MCF 10A (cell line): Measurements from ENCODE around the gene SBNO1. TPM values are rescaled to one million over a fixed set of nuclear protein-coding genes. Genes with fewer than 3 reads are reported as not detected.
A peak's percentile ranks its signal among the peaks of the same experiment; 100 is the strongest.

Experiments
- BruUV-seq: library from RNA; stranded (reverse); fragments of 400-500 nt; replicated peaks from 2 replicates; lab custom pipeline; 2021; lab: Mats Ljungman, UMichigan
- CTCF ChIA-PET: fragments of 300-600 bp; sonication (Branson Sonifier 250); formaldehyde crosslinking; extraction: SDS; loops from one replicate; lab custom pipeline; 2021; ENCODE audit warnings: antibody characterized with exemption, inconsistent platforms; lab: Yijun Ruan, JAX
- POLR2A ChIA-PET: fragments of 300-600, 350-650 bp; sonication (Branson Sonifier 250); formaldehyde crosslinking; extraction: SDS; loops from one replicate; lab custom pipeline; 2020; ENCODE audit warnings: antibody characterized with exemption, inconsistent platforms; lab: Yijun Ruan, JAX
- DNase-seq: peaks from one replicate; pipeline ENCODE4 v3.0.0-alpha.2; 2018; ENCODE audit not compliant: unreplicated experiment
- H3K27ac Mint-ChIP-seq: one replicate; pipeline ENCODE4 v1.8.0; 2022; ENCODE audit warnings: mild to moderate bottlenecking, low read depth, mixed read lengths; ENCODE audit not compliant: unreplicated experiment
- H3K27me3 Mint-ChIP-seq: one replicate; pipeline ENCODE4 v1.8.0; 2022; ENCODE audit warnings: mixed read lengths; ENCODE audit not compliant: insufficient read depth, unreplicated experiment
- H3K36me3 Mint-ChIP-seq: one replicate; pipeline ENCODE4 v1.8.0; 2022; ENCODE audit warnings: mild to moderate bottlenecking, moderate library complexity, mixed read lengths; ENCODE audit not compliant: insufficient read depth, unreplicated experiment
- H3K4me1 Mint-ChIP-seq: one replicate; pipeline ENCODE4 v1.8.0; 2022; ENCODE audit warnings: mixed read lengths; ENCODE audit not compliant: insufficient read depth, unreplicated experiment
- H3K4me3 Mint-ChIP-seq: one replicate; pipeline ENCODE4 v1.8.0; 2022; ENCODE audit warnings: mild to moderate bottlenecking, moderate library complexity, mixed read lengths; ENCODE audit not compliant: unreplicated experiment
- H3K9me3 Mint-ChIP-seq: one replicate; pipeline ENCODE4 v1.8.0; 2022; ENCODE audit warnings: mixed read lengths; ENCODE audit not compliant: unreplicated experiment
- intact Hi-C: fragments of 100-400 bp; cut with micrococcal nuclease; formaldehyde crosslinking; loops from 2 replicates; pipeline ENCODE4 v1.14.1; 2022
- total RNA-seq: library from RNA; stranded (reverse); gene quantifications from 2 replicates; pipeline ENCODE4 v1.2.3, GENCODE V29; 2022
- TF ChIP-seq, protein P1 (sequence below): fragments of 200-600 bp; IDR thresholded peaks from one replicate; pipeline ENCODE4 v1.8.0; 2022; ENCODE audit warnings: antibody characterized with exemption, mild to moderate bottlenecking; ENCODE audit not compliant: unreplicated experiment

SBNO1 gene
- total RNA-seq, 1 experiment from 2014 or later: 30.3 TPM

GRCh38 chr12:123395236-123395635 is 30.6 kb upstream of the SBNO1 start:
- ChIA-PET CTCF (interaction anchor here (1.1 kb wide), 1 partner anchor 186 kb away, joined by 3 read pairs; no protein-coding TSS in a partner anchor), POLR2A (interaction anchor here (1.1 kb wide), 1 partner anchor 11 kb away, joined by 3 read pairs; the partner anchor contains the start of gene KMT5A)
- H3K9me3 Mint-ChIP-seq: no peaks in the 10 kb centered on the region
- H3K4me3 Mint-ChIP-seq: no peak overlapping the region
- peak overlapping the region; percentile 57 for H3K27ac Mint-ChIP-seq
- peaks cover 6% of the 10 kb centered on the region for H3K4me1 Mint-ChIP-seq
- TF ChIP-seq, protein P1, sequence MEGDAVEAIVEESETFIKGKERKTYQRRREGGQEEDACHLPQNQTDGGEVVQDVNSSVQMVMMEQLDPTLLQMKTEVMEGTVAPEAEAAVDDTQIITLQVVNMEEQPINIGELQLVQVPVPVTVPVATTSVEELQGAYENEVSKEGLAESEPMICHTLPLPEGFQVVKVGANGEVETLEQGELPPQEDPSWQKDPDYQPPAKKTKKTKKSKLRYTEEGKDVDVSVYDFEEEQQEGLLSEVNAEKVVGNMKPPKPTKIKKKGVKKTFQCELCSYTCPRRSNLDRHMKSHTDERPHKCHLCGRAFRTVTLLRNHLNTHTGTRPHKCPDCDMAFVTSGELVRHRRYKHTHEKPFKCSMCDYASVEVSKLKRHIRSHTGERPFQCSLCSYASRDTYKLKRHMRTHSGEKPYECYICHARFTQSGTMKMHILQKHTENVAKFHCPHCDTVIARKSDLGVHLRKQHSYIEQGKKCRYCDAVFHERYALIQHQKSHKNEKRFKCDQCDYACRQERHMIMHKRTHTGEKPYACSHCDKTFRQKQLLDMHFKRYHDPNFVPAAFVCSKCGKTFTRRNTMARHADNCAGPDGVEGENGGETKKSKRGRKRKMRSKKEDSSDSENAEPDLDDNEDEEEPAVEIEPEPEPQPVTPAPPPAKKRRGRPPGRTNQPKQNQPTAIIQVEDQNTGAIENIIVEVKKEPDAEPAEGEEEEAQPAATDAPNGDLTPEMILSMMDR: no peak
- BruUV-seq: no TSS peak
- intact Hi-C loops: no loop called here
- H3K27me3 Mint-ChIP-seq: no peaks in the 10 kb centered on the region
- H3K36me3 Mint-ChIP-seq: peaks cover 85% of the 10 kb centered on the region
- no peak for DNase-seq

DNA sequence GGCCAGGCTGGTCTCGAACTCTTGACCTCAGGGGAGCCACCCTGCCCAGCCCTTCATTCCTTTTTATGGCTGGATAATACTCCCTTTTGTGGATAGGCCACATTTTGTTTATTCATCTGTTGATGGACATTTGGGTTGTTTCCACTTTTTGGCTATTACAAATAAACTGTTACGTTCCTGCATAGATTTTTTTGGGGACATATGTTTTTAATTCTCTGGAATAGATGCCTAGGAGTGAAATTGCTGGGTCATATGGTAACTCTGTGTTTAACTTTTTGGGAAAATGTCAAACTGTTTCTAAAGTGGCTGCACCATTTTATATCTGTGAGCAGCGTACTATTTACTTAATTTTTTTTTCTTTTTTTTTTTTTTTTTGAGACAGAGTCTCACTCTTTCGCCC is 29.1 kb upstream of the SBNO1 start:
- CTCF ChIA-PET: no interaction called here
- Mint-ChIP-seq H3K36me3 (peaks cover 80% of the 10 kb centered on the region), H3K9me3 (no peaks in the 10 kb centered on the region), H3K27ac (no peak overlapping the region), H3K27me3 (no peaks in the 10 kb centered on the region), H3K4me1 (peaks cover 9% of the 10 kb centered on the region), H3K4me3 (no peak overlapping the region)
- BruUV-seq: no TSS peak
- TF ChIP-seq, protein P1: no peak
- intact Hi-C loops: no loop called here
- no peak for DNase-seq
- POLR2A ChIA-PET: no interaction called here

DNA sequence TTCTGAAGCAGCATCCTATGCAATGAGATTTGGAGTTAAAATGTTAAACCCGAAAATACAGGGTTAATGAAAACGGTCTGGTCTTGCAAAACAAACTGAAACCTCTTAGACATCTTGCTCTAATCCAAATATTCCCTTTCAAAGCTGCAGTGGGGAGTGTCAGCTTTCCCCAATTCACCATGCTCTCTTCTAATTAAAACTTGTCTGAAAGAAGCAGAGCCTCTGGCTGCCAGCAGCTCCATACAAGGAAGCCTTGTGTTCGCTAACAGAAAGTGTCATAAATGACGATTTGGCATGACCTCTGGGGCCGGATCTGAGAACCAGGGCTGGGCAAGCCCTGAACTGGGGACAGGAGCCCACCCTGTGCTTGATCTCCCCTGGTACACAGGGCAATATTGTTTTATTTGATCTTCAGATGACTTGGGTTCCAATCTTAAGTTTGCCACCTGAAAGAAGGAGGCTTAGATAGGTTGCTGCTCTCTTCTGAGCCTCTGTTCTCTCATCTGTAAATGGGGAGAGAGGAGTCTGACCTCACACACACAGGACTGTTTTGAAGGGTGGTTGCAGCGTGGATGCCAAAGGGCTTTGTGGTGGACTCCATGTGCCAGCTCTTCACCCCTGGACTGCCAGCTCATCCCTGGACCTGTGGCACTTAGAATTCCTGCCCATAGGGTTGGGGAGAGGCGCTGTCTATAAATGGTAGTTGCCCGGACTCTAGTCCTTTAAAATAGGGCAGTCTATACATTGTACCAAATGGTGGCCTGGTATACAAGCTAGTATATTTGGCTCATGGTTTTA is 27.1 kb upstream of the SBNO1 start:
- BruUV-seq: no TSS peak
- Mint-ChIP-seq H3K27ac (no peak overlapping the region), H3K9me3 (no peaks in the 10 kb centered on the region), H3K4me3 (no peak overlapping the region), H3K4me1 (peaks cover 21% of the 10 kb centered on the region), H3K27me3 (no peaks in the 10 kb centered on the region), H3K36me3 (peaks cover 63% of the 10 kb centered on the region)
- DNase-seq: no peak
- ChIA-PET CTCF (interaction anchor here (0.6 to 1.0 kb wide), 2 partner anchors 10 to 202 kb away, joined by 3 read pairs; no protein-coding TSS in a partner anchor), POLR2A (interaction anchor here (0.6 to 1.7 kb wide), 12 partner anchors 19 to 211 kb away, joined by 3 to 6 read pairs (median 3); partner anchors contain the start of genes DDX55, MPHOSPH9, RILPL2 and SBNO1)
- TF ChIP-seq, protein P1: no peak
- intact Hi-C loops: no loop called here
